GM18519 (cell line): ENCODE results near the gene SLC7A6OS.

Experiments used
- ATAC-seq: cut with Tn5 transposase; IDR thresholded peaks from one replicate; pipeline ENCODE4 v1.9.1; 2021; ENCODE audit warnings: mild to moderate bottlenecking, moderate library complexity; ENCODE audit not compliant: unreplicated experiment, low FRiP score

The SLC7A6OS gene

DNA sequence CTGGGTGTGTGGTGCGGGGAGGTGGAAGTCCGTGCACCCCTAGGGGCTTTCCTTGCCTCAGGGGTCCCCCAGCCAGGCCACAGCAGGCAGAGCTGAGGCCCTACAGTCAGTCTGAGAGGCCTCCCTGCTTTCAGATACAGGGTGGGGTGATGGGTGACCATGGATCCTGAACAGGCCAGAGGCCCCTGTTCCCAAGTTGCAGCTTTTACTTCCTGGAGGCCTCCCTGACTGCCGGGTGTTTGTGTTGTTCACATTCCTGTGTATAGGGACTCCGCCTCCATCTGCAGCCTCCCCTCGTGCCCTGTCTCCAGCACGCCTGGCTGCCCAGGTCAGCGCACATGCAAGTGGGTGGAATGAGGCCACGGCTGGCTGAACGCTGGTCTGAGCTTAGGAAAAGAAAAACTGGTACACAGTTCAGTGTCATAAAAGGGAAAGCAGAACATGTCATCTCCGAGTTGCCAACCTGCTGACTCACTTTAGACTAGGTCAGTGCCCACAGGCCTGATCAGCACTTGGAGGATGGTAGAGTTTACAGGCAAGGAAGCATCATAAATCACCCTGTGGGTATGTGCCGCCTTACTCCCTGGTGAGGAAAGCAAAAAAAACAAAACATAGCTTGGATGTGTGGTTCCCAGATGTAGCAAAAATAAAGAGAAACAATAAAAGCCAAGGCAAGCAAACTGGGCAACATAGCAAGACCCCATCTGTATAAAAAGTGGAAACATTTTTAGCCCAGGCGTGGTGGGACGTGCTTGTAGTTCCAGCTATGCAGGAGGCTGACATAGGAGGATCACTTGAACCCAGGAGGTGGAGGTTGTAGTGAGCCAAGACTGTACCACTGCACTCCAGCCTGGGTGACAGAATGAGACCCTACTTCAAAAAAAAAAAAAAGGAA lies 52.6 kb downstream of the SLC7A6OS start:
- no peak for ATAC-seq

DNA sequence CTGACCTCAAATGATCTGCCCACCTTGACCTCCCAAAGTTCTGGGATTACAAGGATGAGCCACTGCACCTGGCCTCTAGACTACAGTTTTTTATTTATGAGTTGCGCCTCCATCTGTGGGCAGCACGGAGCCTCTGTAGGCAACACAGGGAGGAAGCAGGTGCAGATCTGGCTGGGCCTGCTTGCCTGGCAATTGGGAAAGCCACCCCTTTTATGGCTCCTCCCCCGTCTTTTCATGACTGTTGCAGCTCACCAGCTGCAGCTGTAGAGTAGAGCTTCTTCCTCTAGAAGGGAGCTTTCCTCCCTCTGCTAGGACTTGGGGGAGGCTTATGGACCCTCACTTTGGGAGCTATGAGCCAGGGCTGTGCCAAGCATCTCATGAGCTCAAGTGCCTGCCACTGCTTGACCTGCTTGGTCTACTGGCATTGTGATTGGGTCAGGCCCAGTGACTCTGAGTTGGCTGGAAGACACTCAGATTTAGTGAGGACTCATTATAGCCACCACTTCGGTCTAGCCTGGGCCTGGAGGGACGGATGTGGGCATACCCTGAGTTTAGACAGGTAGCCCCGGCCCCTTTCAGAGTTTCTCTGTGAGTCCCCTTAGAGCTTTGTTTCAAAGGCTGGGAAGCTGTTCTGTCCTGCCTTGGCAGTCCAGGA lies 53.4 kb downstream of the SLC7A6OS start:
- no peak for ATAC-seq

DNA sequence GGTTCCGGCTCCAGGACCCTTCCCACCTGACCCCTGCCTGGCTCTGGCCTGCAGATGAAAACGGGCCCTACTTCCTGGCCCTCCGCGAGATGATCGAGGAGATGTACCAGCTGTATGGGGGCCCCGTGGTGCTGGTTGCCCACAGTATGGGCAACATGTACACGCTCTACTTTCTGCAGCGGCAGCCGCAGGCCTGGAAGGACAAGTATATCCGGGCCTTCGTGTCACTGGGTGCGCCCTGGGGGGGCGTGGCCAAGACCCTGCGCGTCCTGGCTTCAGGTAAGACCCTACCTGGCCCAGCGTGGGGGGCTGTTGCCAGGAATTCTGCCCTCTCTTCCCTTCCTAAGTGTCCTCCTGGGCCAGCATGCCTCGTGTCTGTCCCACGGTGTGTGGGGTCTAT lies 55.0 kb downstream of the SLC7A6OS start:
- ATAC-seq = no peak

DNA sequence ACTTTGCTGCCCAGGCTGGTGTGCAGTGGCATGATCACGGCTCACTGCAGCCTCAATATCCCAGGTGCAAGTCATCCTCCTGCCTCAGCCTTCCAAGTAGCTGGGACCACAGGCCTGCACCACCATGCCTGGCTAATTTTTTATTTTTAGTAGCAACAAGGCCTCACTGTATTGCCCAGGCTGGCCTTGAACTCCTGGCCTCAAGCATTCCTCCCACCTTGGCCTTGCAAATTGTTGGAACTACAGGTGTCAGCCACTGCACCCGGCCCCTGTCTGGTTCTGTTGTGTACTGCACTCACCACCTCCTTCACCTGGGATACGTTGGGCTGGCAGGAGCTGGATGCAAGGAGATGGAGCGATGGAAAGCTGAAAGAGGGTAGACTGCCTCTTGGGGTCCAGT lies 57.0 kb downstream of the SLC7A6OS start:
- no peak for ATAC-seq

DNA sequence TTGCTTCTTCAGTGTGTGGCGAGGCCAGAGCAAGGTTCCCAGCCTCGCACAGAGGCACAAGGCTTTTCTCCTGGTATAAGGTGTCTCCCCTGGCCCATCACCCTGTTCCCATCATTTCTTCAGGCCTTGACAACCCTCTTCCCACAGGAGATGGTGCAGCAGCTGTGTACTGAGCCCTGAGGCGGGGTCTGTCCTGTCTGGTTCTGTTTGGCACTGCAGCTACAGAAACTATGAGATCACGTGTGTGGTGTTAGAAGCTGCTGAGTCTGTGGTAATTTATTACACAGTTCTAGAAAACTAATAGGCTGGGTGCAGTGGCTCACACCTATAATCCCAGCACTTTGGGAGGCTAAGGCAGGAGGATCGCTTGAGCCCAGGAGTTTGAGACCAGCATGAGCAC lies 58.4 kb downstream of the SLC7A6OS start:
- ATAC-seq = no peak

DNA sequence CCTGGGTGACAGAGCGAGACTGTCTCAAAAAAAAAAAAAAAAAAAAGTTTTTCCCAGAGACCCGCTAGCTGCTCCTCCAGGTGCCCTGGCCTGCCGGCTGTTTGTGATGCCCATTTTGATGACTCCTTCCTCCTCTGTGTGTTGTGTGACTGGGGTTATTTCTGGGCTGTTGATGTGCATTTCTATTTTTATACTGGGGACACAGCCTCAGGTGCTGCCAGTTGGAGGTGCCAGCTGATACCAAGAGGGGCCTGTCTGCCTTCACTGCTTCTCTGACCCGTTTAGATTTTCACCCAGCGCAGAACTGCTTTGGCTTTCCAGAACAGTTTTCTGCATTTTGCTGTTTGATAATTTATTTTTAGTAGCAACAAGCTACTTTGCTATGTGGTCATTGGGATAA lies 58.9 kb downstream of the SLC7A6OS start:
- ATAC-seq = no peak

DNA sequence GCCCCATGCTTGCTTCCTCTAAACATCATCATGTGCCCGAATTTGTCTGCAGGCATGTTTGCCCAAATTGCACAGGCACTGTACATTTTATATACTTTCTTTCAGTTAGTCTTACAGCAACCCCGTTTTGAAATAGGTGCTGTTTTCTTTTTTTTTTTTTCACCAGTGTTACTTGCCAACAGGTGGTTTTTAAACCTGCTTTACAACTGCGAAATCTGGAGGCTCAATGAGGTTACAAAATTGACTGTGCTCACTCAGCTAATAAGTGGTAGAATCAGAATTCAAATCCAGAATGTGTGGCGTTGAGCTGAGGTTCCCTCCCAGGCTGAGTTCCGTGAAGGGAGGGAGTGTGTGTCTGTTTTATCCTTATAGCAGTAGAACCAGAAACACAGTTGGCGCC lies 59.8 kb downstream of the SLC7A6OS start:
- ATAC-seq = no peak

DNA sequence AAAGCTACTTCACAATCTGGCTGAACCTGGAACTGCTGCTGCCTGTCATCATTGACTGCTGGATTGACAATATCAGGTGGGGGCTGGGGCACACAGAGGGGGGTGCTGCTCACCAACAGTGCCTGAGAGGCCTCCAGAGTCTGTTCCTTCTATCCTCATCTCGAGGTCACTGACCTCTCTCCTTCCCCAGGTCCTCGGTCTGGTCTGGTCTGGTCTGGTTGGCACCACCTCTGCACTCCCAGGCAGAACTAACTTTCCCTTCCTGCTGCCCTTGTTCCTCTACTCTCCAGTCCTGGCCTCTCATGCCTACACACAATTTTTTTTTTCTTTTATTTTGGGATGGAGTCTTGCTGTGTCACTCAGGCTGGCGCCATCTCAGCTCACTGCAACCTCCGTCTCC lies 61.4 kb downstream of the SLC7A6OS start:
- ATAC-seq = no peak
